Erythroblast (primary cell): ENCODE data around the gene ZNF366.

ENCODE experiments used
- GATA1 ChIP-seq: IDR thresholded peaks from 2 replicates; pipeline ENCODE4 v1.6.1; 2011; ENCODE audit warnings: low read depth, mild to moderate bottlenecking, control low read depth, low read length, moderate library complexity
- POLR2A ChIP-seq: IDR thresholded peaks from 2 replicates; pipeline ENCODE4 v1.6.1; 2011; ENCODE audit warnings: mild to moderate bottlenecking, low read length

DNA sequence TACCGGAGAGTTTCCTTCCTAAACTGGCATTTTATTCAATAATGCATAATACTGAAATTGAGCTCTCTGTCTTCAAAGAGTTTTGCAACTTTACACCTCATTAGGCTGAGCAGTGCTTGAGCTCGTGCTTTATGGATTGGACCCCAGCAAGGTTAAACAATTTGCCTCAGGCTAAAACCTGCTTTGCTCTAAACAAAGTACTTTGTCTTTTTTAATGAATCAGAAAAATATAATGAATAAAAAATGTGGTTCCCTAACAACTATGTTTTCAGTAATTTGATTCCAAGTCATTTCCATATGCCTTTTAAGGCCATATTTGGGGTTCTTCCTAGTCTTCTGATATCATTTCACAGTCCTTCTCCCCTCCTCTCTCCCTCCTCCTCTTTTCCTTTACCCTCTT is 20.0 kb downstream of the ZNF366 start:
- TF ChIP-seq POLR2A (no peak), GATA1 (no peak)
